NCI-H345 treated with DMSO at 0.1 percent for 48 hours (cell line): ENCODE data around the gene ITPR1.

Source experiments
- DNase-seq: peaks from one replicate; lab custom pipeline; 2025; ENCODE audit not compliant: unreplicated experiment; lab: John Stamatoyannopoulos, UW

The ITPR1 gene

GRCh38 chr3:4821338-4821737 lies 328.2 kb downstream of the ITPR1 start:
- DNase-seq = no peak

DNA sequence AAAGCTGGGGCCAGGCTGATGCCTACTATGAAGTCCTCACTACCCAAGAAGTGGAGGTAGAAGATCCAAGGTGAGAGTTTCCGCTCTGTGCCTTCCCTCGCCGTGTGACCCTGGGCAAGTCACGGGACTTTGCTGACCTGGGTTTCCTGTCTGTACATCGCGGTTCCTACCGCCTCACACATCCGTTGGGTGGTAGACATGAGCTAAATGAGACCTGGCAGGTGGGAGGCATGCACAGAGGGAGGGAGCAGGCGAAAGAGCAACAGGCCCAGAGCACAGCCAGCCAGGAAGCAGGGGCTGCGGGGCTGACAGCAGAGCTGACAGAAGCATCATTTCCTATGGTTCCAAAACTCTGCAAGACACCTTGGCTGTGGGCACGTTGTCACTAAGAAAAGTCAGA lies 328.8 kb downstream of the ITPR1 start:
- DNase-seq = no peak

GRCh38 chr3:4822568-4822967 lies 329.4 kb downstream of the ITPR1 start:
- DNase-seq = no peak

- no peak for DNase-seq
Observed at GRCh38 chr3:4823385-4823784, 330.2 kb downstream of the ITPR1 start.

DNA sequence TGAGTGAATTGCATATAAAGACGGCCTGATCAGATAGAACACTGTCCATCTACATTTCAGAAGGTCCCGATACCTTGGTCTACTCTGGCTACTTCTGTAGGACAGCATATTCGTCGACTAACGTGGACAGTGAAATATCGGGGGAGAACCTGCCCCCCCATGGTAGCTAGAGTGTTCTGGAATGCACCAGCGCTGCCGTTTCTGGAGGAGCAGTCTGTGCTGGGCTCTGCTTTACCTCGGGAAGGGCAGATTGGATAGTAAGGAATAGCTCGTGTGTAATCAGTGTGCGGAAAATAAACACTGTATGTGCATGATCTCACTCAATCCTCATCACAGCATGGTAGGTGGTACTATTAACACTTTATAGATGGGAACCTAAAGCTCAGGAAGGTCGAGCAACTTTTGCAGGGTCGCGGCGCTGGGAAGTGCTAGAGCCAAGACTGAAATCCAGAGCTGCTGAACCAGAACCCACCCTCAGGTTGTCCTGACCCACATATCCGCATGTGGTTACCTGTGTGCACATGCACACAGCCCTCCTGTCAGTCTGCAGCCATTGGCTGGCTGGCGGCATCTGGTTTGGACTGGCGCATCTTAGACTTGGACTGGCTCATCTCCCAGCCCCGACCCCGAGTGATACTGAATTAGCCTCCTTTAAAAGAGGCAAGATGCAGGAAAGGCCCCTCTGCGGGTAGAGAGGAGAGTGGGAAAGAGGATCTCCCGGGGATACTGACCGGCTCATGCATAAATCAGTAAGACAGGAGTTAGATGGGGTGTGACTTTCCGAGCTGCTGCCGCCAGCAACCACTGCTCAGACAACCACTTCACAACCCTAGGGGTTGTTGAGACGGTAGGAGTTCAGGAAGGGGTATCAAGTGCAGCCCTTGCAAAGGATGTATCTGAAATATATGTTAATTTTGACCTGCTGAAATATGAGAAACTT lies 331.1 kb downstream of the ITPR1 start:
- DNase-seq = no peak

DNA sequence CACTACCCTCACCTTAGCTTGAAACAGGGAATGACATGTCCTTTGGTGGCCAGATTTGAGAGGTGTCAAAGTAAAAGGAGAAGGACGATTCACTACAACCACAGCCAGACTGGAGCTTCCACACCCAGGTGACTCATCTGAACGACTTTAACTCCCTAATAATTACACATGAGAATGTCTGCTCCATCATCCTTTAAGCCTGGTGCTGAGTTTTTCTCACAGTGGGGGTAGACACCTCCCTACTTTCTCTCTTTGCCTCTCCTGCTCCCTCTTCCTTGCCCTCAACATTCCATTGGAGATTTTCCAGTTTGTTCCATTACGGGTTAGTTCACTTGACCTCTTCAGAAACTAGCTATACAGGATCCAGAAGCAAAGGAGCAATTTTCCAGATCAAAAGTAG lies 331.8 kb downstream of the ITPR1 start:
- no peak for DNase-seq

GRCh38 chr3:4825436-4826236 lies 332.5 kb downstream of the ITPR1 start:
- no peak for DNase-seq

DNA sequence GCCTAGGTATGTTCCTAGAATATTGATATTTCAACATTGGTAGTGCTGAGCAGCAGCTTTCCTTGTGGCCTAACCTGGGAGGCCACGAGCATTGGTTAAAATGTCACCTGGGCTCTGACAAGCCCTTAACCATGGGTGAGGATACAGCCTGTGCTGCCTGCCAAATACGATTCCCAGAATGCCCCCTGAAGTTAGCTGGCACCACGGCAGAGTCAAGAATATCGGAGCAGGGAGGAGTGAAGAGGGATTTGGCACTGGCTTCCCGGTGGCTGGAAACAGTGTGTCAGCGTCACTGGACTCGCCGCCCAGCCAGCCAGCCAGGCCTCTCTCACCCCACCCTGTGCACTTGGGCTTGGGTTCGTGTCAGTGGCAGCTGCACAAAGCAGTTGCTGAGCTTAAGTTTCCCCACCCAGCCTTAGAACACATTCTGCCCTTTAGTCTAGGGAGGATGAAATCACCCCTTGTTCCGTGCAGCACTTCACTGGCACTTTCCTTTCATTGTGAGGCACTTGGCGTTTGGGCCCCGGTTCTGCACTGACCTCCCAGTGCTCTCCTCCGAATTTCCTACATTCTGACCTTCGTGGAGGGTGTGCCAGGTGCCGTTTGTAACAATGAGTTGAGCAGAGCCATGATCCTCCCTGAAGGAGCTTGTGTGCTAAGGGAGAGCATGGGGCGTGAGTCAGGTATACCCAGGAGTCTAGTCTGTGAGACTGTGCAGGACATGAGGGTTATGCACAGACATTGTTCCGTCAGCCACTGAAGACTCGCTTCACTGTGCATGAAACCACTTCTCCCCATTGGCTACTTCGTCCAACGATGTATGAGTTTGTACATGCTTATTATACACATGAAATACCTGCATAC lies 333.3 kb downstream of the ITPR1 start:
- no peak for DNase-seq

DNA sequence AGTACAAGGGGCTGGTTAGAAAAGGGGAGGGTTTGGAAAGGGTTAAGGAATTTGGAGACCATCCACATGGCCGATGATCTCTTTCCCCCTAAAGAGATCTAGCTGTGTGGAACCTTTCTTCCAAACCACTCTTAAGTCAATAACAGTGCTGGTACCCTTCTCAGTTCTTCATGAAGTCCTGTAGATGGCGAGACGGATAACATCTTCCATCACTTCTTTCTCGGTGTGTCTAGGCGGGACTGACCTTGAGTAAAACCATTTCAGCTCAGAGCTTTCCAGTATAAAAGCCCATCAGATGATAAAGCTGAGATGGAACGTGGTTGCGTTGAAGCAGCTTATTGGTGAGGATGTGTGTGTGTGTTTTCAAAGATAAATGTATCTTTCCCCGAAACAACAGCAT lies 334.6 kb downstream of the ITPR1 start:
- DNase-seq = no peak

DNA sequence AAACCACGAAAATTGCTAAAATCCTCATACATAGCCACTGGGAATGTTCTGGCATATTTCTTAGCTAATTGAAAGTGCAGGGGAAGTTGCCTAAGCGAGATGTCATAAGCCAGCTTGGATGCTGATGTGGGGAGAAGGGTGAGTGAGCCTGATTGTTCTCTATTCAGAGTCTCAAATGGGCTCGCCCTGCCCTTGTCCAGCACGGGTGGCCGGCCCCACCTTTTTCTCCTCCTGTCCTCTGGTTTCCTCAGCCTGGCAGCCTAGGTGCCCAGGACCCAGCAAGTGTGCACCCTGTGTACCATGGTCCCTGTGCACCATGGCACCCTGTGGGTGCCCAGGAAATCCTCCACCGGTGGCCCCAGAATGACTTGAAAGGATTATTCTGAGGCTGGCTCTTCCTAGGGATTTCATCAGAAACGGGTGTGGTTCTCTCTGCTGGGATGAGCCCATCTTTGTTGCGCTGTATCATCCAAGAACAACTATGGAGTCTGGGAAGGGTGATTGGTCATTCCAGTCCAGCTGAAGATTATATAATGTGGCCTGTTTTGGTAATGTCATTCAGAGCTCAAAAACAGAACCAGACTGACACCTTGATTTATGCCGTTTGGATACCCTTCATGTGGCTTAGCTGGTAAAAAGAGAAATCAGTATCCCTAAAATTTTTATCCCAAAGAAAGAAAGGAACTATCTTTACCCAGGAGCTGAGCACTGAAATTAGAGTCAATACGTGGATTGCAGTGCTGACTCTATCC lies 335.3 kb downstream of the ITPR1 start:
- no peak for DNase-seq

- no peak for DNase-seq
Observed at GRCh38 chr3:4829031-4829394, 335.9 kb downstream of the ITPR1 start.

GRCh38 chr3:4830586-4830914 lies 337.4 kb downstream of the ITPR1 start:
- no peak for DNase-seq

- no peak for DNase-seq
Observed at GRCh38 chr3:4831580-4831950, 338.4 kb downstream of the ITPR1 start.

GRCh38 chr3:4833471-4833870 lies 340.3 kb downstream of the ITPR1 start:
- DNase-seq = no peak

DNA sequence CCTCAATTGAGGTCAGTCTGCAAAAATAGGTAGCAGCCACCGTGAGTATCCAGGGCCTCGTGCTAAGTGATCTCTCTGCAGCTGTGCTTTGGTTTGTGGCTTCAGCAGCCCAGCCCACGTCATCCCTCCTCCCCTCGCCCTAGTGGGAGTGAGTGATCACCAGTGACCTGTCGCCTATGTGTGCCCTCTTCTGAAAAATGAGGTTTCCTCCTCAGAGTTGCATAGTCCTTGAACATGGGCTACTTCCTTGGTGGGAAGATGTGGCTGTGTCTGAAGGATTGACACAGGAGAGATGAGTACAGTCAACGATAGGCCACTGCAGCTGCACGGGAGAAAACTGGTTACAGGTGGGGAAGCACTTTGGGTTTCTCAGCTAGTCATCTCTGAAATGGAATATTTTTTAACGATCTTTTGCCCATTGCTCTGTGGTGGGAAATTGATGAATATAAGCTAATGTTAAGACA lies 341.3 kb downstream of the ITPR1 start:
- no peak for DNase-seq

DNA sequence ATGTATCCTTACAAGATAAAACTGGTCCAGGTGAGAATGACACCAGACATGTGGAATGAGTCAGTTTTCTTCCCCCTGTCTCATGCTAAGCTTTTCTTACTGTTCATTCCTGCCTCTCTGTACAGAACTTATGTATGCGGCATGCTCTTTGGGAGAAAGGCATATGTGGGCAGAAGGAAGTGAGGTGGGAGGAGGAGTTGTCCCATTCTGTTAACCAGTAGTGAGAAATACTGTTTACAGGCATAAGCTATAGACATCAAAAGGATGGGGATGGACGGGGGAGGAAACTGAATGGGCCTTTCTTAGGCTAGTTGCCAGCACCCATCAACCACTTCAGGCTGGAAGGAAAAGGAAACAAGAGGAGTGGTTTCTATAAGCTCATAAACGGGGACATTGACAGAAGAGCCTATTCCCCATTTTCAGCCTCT lies 342.5 kb downstream of the ITPR1 start:
- DNase-seq = peak; percentile 51

DNA sequence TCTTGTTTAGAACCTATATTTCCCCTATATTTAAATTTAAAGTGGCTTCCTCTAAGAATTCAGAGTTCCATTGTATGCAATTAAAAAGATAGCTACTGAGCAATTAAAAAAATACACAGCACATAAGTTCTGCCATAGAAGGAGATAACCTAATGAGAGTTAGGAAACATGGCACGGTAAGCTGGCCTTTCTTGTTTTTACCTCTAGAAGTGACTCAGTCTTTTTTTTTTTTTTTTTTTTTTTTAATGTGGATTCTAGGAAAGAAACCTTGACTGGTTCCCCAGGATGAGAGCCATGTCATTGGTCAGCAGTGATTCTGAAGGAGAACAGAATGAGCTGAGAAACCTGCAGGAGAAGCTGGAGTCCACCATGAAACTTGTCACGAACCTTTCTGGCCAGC lies 343.4 kb downstream of the ITPR1 start:
- peak; percentile 7 for DNase-seq

DNA sequence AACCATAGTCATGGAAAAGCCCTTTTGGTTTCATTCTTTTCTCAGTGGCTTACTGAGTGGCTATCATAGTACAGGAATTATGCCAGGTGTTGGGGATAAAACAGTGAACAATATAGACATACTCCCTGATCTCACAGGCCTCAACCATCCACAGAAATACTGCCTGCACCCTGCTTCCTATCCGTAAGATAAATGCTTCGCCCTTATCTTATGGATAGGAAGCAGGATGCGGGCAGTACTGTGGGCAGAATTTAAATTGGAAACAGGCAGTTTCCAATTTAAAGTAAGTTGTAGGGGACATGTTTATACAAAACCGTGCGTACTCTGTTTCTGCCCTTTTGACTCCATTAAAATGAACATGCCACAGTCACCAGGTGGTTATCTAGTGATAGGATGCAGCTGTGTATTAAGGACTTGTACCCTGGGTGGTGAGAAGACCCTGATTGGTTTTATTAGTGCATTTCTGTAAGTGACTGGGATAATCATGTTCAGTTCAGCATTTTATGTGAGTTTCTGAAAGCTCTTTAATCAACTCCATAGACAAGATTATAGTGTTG lies 344.3 kb downstream of the ITPR1 start:
- no peak for DNase-seq

DNA sequence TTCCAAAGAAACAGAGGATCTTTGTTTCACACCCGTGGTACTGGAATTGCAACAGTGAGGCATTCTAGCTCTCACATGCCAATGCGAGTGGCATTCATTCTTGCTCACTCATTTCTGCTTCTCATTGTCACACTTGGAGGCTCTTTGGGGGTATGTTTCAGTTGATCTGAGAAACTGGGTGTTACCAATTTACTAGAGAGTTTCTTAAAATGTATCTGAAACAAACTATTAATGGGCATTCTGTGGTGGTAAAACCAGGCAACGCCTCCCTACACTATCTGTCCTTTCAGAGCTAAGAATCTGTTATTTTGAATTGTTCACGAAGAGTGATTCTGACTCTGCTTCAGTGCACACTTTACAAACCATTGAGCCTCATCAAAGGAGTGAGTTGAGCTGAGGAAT lies 345.5 kb downstream of the ITPR1 start:
- DNase-seq = no peak

DNA sequence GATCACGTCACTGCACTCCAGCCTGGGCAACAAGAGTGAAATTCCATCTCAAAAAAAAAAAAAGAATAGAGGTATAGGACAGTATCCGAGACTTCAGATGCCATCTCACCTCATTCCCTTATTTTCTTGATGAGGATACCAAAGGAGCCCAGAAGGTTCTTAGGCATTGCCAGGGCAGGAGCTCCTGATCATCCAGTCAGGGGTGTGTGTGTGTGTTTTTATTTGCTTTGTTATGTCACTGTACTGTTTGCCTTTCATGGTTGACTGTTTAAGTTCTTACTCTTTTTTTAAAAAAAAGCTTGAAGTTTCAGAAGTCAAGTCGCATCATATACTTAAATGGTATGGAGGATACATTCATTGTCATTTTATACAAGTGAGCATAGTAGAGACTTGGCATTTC lies 346.1 kb downstream of the ITPR1 start:
- DNase-seq = no peak
